Measurements from ENCODE around the gene LCLAT1. TPM values are rescaled to one million over a fixed set of nuclear protein-coding genes. Genes with fewer than 3 reads are reported as not detected.

The LCLAT1 gene
- total and polyA plus RNA-seq, 2 donors (not counting 1 experiment from before 2014, with no cell fraction given), result 5.1 to 21.9 TPM

GRCh38 chr2:30499681-30500080 lies 52.6 kb downstream of the LCLAT1 start:
- Histone ChIP-seq H4K20me1 (ENCODE audit: control insufficient read depth, insufficient read depth, low read length, poor library complexity, severe bottlenecking) (no peaks in the 10 kb centered on the region), H3K4me2 (replicated peaks; ENCODE audit: low read depth, low read length, poor library complexity, severe bottlenecking) (no peak overlapping the region), H3K27ac (ENCODE audit: low read length in 2 of 2) (no peak overlapping the region), H3K27me3 (replicated peaks in 1 of 4; ENCODE audit: control extremely low read depth in 1 of 4, control insufficient read depth in 3 of 4, insufficient read depth in 4 of 4, low read length in 3 of 4) (no peaks in the 10 kb centered on the region), H3K4me1 (ENCODE audit: control insufficient read depth in 2 of 2, insufficient read depth in 2 of 2, low read length in 2 of 2) (peaks cover 29 to 40% of the 10 kb centered on the region in 2 donors), H3K9ac (ENCODE audit: low read length) (no peak overlapping the region), H2AFZ (ENCODE audit: insufficient read depth, low read depth, low read length, poor library complexity, severe bottlenecking) (no peak overlapping the region), H3K36me3 (replicated peaks in 1 of 2; ENCODE audit: control extremely low read depth in 1 of 2, control insufficient read depth in 1 of 2, extremely low read depth in 1 of 2, insufficient read depth in 2 of 2, low read length in 1 of 2) (peaks cover 0 to 6% of the 10 kb centered on the region in 2 experiments), H3K4me3 (ENCODE audit: control extremely low read depth in 1 of 5, extremely low read depth in 1 of 5, insufficient read depth in 1 of 5, low read depth in 2 of 5, low read length in 4 of 5) (no peak overlapping the region), H3K9me3 (ENCODE audit: control extremely low read depth in 1 of 3, control insufficient read depth in 2 of 3, insufficient read depth in 1 of 3, low read length in 2 of 3) (peaks cover 10 to 69% (median 33%) of the 10 kb centered on the region in 3 donors), H3K79me2 (ENCODE audit: control insufficient read depth, insufficient read depth, low read length) (peaks cover 68% of the 10 kb centered on the region)
- TF ChIP-seq EZH2 (IDR thresholded peaks at IDR 0.05; ENCODE audit: borderline replicate concordance, insufficient read depth, low read depth, low read length, poor library complexity, severe bottlenecking), result no peak
- TF ChIP-seq CTCF (IDR thresholded peaks at IDR 0.05), result no peak
- ChIA-PET POLR2A (no interaction called here), CTCF (no interaction called here)
- ATAC-seq (ENCODE audit: low read depth) (no peak), DNase-seq (no peak)
- intact Hi-C loops (cut with micrococcal nuclease), result loop anchor here (10.0 kb wide), 1 partner anchor 85 kb away; no protein-coding TSS in a partner anchor
- H3K4me3 Mint-ChIP-seq, result no peak overlapping the region
- no peaks in the 10 kb centered on the region for H3K27me3 Mint-ChIP-seq
- no peak overlapping the region for H3K27ac Mint-ChIP-seq
- H3K9me3 Mint-ChIP-seq (ENCODE audit: insufficient read depth), result peaks cover 37% of the 10 kb centered on the region
- H3K4me1 Mint-ChIP-seq, result peaks cover 39% of the 10 kb centered on the region

DNA sequence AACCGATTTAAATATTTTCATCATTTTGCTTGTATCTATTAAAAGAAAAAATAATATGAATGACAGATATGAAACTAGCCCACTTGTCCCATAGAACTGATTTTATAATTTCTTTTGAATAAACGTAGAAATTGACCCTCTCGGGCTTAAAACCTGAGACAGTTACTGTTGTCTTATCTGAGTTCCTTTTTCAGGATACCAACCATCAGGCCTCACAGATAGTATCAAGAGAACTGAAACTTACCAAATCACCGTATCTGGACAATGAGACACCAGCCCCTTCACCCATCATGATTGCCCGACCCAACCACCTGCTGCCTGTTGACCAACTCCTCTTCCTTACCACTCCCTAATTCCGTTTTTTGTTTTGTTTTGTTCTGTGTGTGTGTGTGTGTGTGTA lies 53.7 kb downstream of the LCLAT1 start:
- Histone ChIP-seq H3K79me2 (ENCODE audit: control insufficient read depth, insufficient read depth, low read length) (peaks cover 68% of the 10 kb centered on the region), H3K4me3 (ENCODE audit: control extremely low read depth in 1 of 5, extremely low read depth in 1 of 5, insufficient read depth in 1 of 5, low read depth in 2 of 5, low read length in 4 of 5) (no peak overlapping the region)
- TF ChIP-seq CTCF (IDR thresholded peaks at IDR 0.05) (no peak), EZH2 (IDR thresholded peaks at IDR 0.05; ENCODE audit: borderline replicate concordance, insufficient read depth, low read depth, low read length, poor library complexity, severe bottlenecking) (no peak)

More for the DNA sequence above, 53.7 kb downstream of the LCLAT1 start:
- Histone ChIP-seq H3K36me3 (replicated peaks in 1 of 2; ENCODE audit: control extremely low read depth in 1 of 2, control insufficient read depth in 1 of 2, extremely low read depth in 1 of 2, insufficient read depth in 2 of 2, low read length in 1 of 2) (peaks cover 0 to 6% of the 10 kb centered on the region in 2 experiments), H3K4me2 (replicated peaks; ENCODE audit: low read depth, low read length, poor library complexity, severe bottlenecking) (no peak overlapping the region), H3K4me1 (ENCODE audit: control insufficient read depth in 2 of 2, insufficient read depth in 2 of 2, low read length in 2 of 2) (peaks cover 33 to 46% of the 10 kb centered on the region in 2 donors), H2AFZ (ENCODE audit: insufficient read depth, low read depth, low read length, poor library complexity, severe bottlenecking) (no peak overlapping the region), H3K27ac (ENCODE audit: low read length in 2 of 2) (no peak overlapping the region), H3K27me3 (replicated peaks in 1 of 4; ENCODE audit: control extremely low read depth in 1 of 4, control insufficient read depth in 3 of 4, insufficient read depth in 4 of 4, low read length in 3 of 4) (no peaks in the 10 kb centered on the region), H3K9ac (ENCODE audit: low read length) (no peak overlapping the region), H4K20me1 (ENCODE audit: control insufficient read depth, insufficient read depth, low read length, poor library complexity, severe bottlenecking) (no peaks in the 10 kb centered on the region), H3K9me3 (ENCODE audit: control extremely low read depth in 1 of 3, control insufficient read depth in 2 of 3, insufficient read depth in 1 of 3, low read length in 2 of 3) (peaks cover 10 to 66% (median 31%) of the 10 kb centered on the region in 3 donors)
- WGBS (ENCODE audit: insufficient coverage), result 100% methylated on average over 2 of the region's 6 CpGs
- DNase-seq (no peak), ATAC-seq (ENCODE audit: low read depth) (no peak)
- POLR2A ChIA-PET, result no interaction called here
- peaks cover 33% of the 10 kb centered on the region for H3K9me3 Mint-ChIP-seq (ENCODE audit: insufficient read depth)
- H3K27me3 Mint-ChIP-seq, result no peaks in the 10 kb centered on the region
- CTCF ChIA-PET, result no interaction called here
- no peak overlapping the region for H3K27ac Mint-ChIP-seq
- no peak overlapping the region for H3K4me3 Mint-ChIP-seq
- intact Hi-C loops (cut with micrococcal nuclease), result loop anchor here (10.0 kb wide), 1 partner anchor 84 kb away; no protein-coding TSS in a partner anchor
- H3K4me1 Mint-ChIP-seq, result peaks cover 46% of the 10 kb centered on the region

All from B cell (primary cell).